ENCODE results near the gene GRAMD1B. TPM values are rescaled to one million over a fixed set of nuclear protein-coding genes. Genes with fewer than 3 reads are reported as not detected.

GRAMD1B gene
- total RNA-seq, 2 experiments from 2014 or later = 16.1 to 21.8 TPM

DNA sequence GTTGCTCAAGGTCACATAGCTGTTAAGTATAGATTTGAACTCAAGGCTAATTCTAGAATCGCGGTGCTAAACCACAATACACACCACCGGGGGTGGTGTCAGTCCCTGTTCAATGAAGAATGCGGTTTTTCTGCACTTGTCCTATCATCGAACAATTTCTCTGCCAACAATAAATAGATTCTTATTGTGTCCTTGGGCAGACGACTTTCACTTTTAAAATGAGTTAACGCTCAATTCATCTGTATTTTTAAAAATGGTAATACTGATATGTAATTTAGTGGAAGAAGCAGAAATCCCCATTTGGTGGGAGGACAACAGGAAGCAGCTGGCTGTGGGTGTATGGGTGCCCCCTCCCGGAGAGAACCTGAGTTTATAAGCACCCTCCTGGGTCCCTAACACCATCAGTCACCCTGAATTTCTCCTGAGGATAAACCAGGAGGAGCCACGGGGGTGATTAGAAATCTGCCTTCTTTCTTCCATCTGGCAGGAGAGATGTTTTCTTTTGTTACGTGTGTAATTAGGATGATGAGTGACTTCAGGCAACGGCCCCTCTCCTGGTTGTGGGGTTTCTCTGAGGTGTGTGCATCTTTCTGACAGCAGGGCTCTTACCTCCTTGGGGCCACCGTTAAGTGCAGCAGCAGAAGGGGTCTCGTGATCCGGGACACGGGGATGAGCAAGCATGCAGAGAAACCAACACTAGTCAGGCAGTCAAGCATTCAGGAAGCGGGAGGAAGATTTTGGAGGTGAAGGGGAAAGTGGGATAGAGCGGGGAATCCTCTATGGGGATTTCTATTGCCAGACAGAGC lies 87.7 kb downstream of the GRAMD1B start:
- ATAC-seq (ENCODE audit: poor library complexity) (no peak), DNase-seq (peak in 2 of 14 experiments; percentile 7 to 10)
- Histone ChIP-seq H3K27ac (ENCODE audit: low read depth in 1 of 2, low read length in 2 of 2) (no peak overlapping the region), H3K9me3 (ENCODE audit: control insufficient read depth in 1 of 2, insufficient read depth in 1 of 2, low read length in 2 of 2) (peaks cover 3 to 16% of the 10 kb centered on the region in 2 experiments), H3K4me1 (ENCODE audit: insufficient read depth, low read length) (peaks cover 10% of the 10 kb centered on the region), H3K4me3 (ENCODE audit: low read length) (no peak overlapping the region), H3K36me3 (ENCODE audit: insufficient read depth, low read length) (no peaks in the 10 kb centered on the region), H3K27me3 (ENCODE audit: control insufficient read depth in 1 of 2, insufficient read depth in 2 of 2, low read length in 2 of 2) (no peaks in the 10 kb centered on the region)
- ChIA-PET CTCF (interaction anchor here (0.6 kb wide), 1 partner anchor 40 kb away, joined by 3 read pairs; no protein-coding TSS in a partner anchor), POLR2A (no interaction called here)
- no peaks in the 10 kb centered on the region for H3K36me3 Mint-ChIP-seq (ENCODE audit: low read depth)
- intact Hi-C loops (cut with DNase I, micrococcal nuclease) = no loop called here
- peaks cover 13% of the 10 kb centered on the region for H3K4me1 Mint-ChIP-seq (ENCODE audit: low read depth)
- H3K4me3 Mint-ChIP-seq = no peak overlapping the region
- no peaks in the 10 kb centered on the region for H3K27me3 Mint-ChIP-seq
- no peak overlapping the region for H3K27ac Mint-ChIP-seq
- TF ChIP-seq, protein P1, sequence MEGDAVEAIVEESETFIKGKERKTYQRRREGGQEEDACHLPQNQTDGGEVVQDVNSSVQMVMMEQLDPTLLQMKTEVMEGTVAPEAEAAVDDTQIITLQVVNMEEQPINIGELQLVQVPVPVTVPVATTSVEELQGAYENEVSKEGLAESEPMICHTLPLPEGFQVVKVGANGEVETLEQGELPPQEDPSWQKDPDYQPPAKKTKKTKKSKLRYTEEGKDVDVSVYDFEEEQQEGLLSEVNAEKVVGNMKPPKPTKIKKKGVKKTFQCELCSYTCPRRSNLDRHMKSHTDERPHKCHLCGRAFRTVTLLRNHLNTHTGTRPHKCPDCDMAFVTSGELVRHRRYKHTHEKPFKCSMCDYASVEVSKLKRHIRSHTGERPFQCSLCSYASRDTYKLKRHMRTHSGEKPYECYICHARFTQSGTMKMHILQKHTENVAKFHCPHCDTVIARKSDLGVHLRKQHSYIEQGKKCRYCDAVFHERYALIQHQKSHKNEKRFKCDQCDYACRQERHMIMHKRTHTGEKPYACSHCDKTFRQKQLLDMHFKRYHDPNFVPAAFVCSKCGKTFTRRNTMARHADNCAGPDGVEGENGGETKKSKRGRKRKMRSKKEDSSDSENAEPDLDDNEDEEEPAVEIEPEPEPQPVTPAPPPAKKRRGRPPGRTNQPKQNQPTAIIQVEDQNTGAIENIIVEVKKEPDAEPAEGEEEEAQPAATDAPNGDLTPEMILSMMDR (IDR thresholded peaks at IDR 0.05) = no peak
- H3K9me3 Mint-ChIP-seq = no peaks in the 10 kb centered on the region

DNA sequence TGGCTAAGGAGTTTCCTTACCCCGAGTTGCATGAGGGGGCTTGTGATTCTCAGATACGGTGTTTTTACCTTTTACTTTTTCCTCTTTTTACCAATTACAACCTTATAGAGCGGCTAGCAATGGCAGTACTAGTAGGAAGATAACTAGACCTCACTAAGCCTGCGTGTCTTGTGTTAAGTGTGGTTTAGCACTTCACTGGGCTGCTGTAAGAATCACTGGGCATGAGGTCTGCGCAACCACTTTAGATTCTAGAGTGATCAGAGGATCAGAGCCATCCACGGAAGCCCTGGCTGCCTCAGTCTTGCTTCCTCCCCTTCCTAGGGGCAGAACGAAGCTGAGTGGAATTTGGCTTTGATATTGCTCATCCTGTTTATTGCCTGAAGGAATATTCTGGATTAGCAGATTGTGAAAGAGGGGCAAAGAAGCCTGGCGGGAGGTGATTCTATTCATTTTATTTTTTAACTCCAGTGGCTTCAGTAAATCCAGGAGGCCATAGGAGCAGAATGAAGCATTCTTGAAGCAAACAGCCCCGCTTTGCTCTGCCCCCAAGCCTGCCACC lies 88.5 kb downstream of the GRAMD1B start:
- no peaks in the 10 kb centered on the region for H3K27me3 ChIP-seq (ENCODE audit: control insufficient read depth in 1 of 2, insufficient read depth in 2 of 2, low read length in 2 of 2)
- H3K27ac ChIP-seq (ENCODE audit: low read depth in 1 of 2, low read length in 2 of 2) = no peak overlapping the region
- Mint-ChIP-seq H3K4me3 (no peak overlapping the region), H3K27ac (no peak overlapping the region), H3K9me3 (no peaks in the 10 kb centered on the region), H3K36me3 (ENCODE audit: low read depth) (no peaks in the 10 kb centered on the region), H3K27me3 (no peaks in the 10 kb centered on the region), H3K4me1 (ENCODE audit: low read depth) (peaks cover 13% of the 10 kb centered on the region)
- DNase-seq (peak in 1 of 14 experiments; percentile 11), ATAC-seq (ENCODE audit: poor library complexity) (no peak)
- TF ChIP-seq, protein P1 (IDR thresholded peaks at IDR 0.05) = no peak
- ChIA-PET POLR2A (no interaction called here), CTCF (no interaction called here)
- no peaks in the 10 kb centered on the region for H3K36me3 ChIP-seq (ENCODE audit: insufficient read depth, low read length)
- peaks cover 3 to 16% of the 10 kb centered on the region in 2 experiments for H3K9me3 ChIP-seq (ENCODE audit: control insufficient read depth in 1 of 2, insufficient read depth in 1 of 2, low read length in 2 of 2)
- H3K4me3 ChIP-seq (ENCODE audit: low read length) = no peak overlapping the region
- intact Hi-C loops (cut with DNase I, micrococcal nuclease) = no loop called here
- peaks cover 10% of the 10 kb centered on the region for H3K4me1 ChIP-seq (ENCODE audit: insufficient read depth, low read length)

DNA sequence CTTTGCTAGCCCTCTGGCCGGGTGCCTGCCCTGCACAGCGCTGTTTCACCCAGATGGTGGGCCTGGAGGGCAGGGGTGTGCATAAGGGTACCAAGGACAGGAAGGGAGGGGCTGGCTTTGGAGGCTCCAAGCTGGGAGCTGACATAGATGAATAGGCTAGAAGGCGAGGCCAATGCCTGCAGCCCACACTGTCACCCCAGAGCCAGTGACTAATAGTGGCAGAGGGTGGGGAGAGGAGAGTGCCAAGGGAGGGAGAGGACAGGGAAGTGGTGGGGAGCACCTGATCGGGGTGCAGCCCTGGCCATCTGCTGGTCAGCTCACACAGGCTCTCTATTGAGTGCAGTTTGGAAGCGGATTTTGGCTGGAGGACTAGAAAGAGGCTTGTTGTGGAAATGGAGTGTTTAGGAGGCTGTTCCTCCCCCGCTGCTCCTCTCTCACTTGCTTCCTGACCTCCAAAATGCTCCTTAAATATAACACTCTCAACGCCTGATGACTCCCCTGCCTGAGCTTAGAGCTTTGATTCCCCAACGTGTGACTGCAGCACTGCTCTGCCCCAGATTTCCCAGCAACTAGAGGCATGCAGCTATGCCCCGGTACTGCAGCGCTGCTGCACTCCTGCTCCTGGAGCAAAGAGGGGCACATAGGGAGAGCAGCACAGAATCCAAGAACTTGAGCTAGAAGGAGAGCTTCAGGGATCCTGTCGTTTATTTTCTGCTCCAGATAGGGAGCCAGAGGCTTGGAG lies 89.2 kb downstream of the GRAMD1B start:
- ChIA-PET POLR2A (no interaction called here), CTCF (no interaction called here)
- Histone ChIP-seq H3K9me3 (ENCODE audit: control insufficient read depth in 1 of 2, insufficient read depth in 1 of 2, low read length in 2 of 2) (peaks cover 3 to 16% of the 10 kb centered on the region in 2 experiments), H3K27me3 (ENCODE audit: control insufficient read depth in 1 of 2, insufficient read depth in 2 of 2, low read length in 2 of 2) (no peaks in the 10 kb centered on the region), H3K4me1 (ENCODE audit: insufficient read depth, low read length) (peaks cover 10% of the 10 kb centered on the region), H3K27ac (ENCODE audit: low read depth in 1 of 2, low read length in 2 of 2) (no peak overlapping the region), H3K4me3 (ENCODE audit: low read length) (no peak overlapping the region), H3K36me3 (ENCODE audit: insufficient read depth, low read length) (no peaks in the 10 kb centered on the region)
- Mint-ChIP-seq H3K27me3 (no peaks in the 10 kb centered on the region), H3K36me3 (ENCODE audit: low read depth) (no peaks in the 10 kb centered on the region), H3K4me3 (no peak overlapping the region), H3K4me1 (ENCODE audit: low read depth) (peaks cover 13% of the 10 kb centered on the region), H3K9me3 (no peaks in the 10 kb centered on the region), H3K27ac (no peak overlapping the region)
- no peak for DNase-seq
- intact Hi-C loops (cut with DNase I, micrococcal nuclease) = no loop called here
- no peak for ATAC-seq (ENCODE audit: poor library complexity)
- TF ChIP-seq, protein P1 (IDR thresholded peaks at IDR 0.05) = no peak

All from CD4-positive, alpha-beta T cell (primary cell).